ENCODE measurements around the gene SYT6.
"Not testable (repeated sequence)": the region's sequence is repeated elsewhere in the genome, so short reads cannot be mapped to it uniquely, and the experiment has no call there.

Gene SYT6

GRCh38 chr1:114076308-114076707, 77.4 kb downstream of the SYT6 start:
- H3K27ac Mint-ChIP-seq = peak overlapping the region in 1 of 2 donors; percentile 50
- peaks cover 0 to 5% of the 10 kb centered on the region in 2 donors for H3K9me3 Mint-ChIP-seq
- ATAC-seq (replicated peaks) = no peak
- no peak overlapping the region for H3K4me3 Mint-ChIP-seq
- H3K36me3 Mint-ChIP-seq (ENCODE audit: insufficient read depth) = no peaks in the 10 kb centered on the region
- DNase-seq = no peak
- H3K27me3 Mint-ChIP-seq = peaks cover 0 to 6% of the 10 kb centered on the region in 2 donors
- peaks cover 6 to 10% of the 10 kb centered on the region in 2 donors for H3K4me1 Mint-ChIP-seq (ENCODE audit: low read depth in 2 of 2)

DNA sequence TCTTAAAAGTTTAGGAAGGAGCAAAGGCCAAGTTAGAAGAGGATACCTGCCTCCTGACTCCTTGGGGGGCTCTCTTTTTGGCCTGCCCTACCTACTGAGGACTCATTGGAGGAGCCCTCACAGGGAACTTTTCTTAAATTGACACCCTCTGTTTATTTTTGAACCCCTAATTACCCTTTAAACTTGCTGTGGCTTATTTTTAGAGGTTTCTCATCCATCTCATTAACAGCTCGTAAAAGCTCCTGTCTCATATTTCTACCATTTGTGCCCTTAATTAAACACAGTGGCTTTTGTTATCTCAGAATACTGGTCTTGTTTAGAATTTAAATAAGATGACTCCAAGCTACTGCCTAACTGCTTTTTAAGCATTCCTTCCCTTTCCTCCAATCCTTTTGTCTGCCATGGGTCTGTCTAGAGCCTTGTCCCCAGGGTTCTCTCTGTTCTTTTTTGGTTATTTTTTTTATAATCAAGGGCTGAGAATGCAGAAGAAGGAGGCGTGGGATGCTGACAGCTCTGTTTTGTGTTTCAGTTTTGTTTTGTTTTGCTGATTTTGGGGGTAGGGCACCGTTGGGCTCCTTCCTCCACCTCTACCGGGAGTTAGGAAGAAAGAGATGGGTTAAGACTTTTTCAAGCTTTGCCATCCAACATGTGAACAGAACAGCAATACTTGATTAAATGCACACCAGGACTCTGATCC, 78.0 kb downstream of the SYT6 start:
- Mint-ChIP-seq H3K4me3 (peak overlapping the region in 1 of 2 donors; percentile 0), H3K4me1 (ENCODE audit: low read depth in 2 of 2) (peaks cover 6 to 10% of the 10 kb centered on the region in 2 donors)

GRCh38 chr1:114075105-114075504, 78.6 kb downstream of the SYT6 start:
- Mint-ChIP-seq H3K27me3 (peaks cover 10 to 15% of the 10 kb centered on the region in 2 donors), H3K4me1 (ENCODE audit: low read depth in 2 of 2) (peaks cover 6 to 10% of the 10 kb centered on the region in 2 donors), H3K27ac (no peak overlapping the region), H3K9me3 (peaks cover 0 to 8% of the 10 kb centered on the region in 2 donors), H3K36me3 (ENCODE audit: insufficient read depth) (no peaks in the 10 kb centered on the region), H3K4me3 (no peak overlapping the region)
- no peak for DNase-seq
- no peak for ATAC-seq (replicated peaks)

More for the DNA sequence above, 78.0 kb downstream of the SYT6 start:
- H3K27me3 Mint-ChIP-seq = peaks cover 4 to 9% of the 10 kb centered on the region in 2 donors
- no peak for DNase-seq
- no peak for ATAC-seq (replicated peaks)
- no peaks in the 10 kb centered on the region for H3K36me3 Mint-ChIP-seq (ENCODE audit: insufficient read depth)
- H3K27ac Mint-ChIP-seq = peak overlapping the region in 1 of 2 donors; percentile 50
- H3K9me3 Mint-ChIP-seq = peaks cover 0 to 5% of the 10 kb centered on the region in 2 donors

GRCh38 chr1:114072246-114072645, 81.4 kb downstream of the SYT6 start:
- H3K27me3 Mint-ChIP-seq = peaks cover 25 to 27% of the 10 kb centered on the region in 2 donors
- peaks cover 5 to 6% of the 10 kb centered on the region in 2 donors for H3K4me1 Mint-ChIP-seq (ENCODE audit: low read depth in 2 of 2)
- no peaks in the 10 kb centered on the region for H3K36me3 Mint-ChIP-seq (ENCODE audit: insufficient read depth)
- H3K9me3 Mint-ChIP-seq = peaks cover 0 to 8% of the 10 kb centered on the region in 2 donors
- DNase-seq (no peak), ATAC-seq (replicated peaks) (no peak)
- H3K4me3 Mint-ChIP-seq = no peak overlapping the region
- H3K27ac Mint-ChIP-seq = no peak overlapping the region

DNA sequence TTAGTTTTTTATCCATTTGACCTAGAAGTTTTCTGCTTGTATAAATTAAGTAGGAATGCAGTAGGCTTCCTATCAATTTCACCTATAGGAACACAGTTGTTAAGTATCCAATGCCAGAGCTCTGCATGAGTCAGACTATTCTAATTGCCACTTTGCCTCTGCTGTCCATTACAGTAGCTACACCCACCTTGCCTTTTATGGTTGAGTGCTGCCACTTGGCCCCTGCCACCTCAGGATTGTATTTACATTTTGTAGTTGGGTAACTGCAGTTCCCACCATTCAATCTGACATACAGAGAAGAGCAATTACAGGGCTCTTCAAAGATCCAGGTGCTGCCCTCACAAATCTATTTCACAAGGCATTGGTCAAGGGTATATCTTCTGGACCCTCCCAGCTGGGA, 83.9 kb downstream of the SYT6 start:
- not testable (repeated sequence) for H3K4me1 Mint-ChIP-seq (ENCODE audit: low read depth in 2 of 2); H3K27ac Mint-ChIP-seq

GRCh38 chr1:114068684-114069083, 85.0 kb downstream of the SYT6 start:
- not testable (repeated sequence) for ATAC-seq (replicated peaks); H3K36me3 Mint-ChIP-seq (ENCODE audit: insufficient read depth)
- H3K27me3 Mint-ChIP-seq = peaks cover 25 to 29% of the 10 kb centered on the region in 2 donors

More for the DNA sequence above, 83.9 kb downstream of the SYT6 start:
- not testable (repeated sequence) for ATAC-seq (replicated peaks); H3K4me3 Mint-ChIP-seq; H3K9me3 Mint-ChIP-seq; DNase-seq; H3K36me3 Mint-ChIP-seq (ENCODE audit: insufficient read depth)
- H3K27me3 Mint-ChIP-seq = peaks cover 25 to 29% of the 10 kb centered on the region in 2 donors

DNA sequence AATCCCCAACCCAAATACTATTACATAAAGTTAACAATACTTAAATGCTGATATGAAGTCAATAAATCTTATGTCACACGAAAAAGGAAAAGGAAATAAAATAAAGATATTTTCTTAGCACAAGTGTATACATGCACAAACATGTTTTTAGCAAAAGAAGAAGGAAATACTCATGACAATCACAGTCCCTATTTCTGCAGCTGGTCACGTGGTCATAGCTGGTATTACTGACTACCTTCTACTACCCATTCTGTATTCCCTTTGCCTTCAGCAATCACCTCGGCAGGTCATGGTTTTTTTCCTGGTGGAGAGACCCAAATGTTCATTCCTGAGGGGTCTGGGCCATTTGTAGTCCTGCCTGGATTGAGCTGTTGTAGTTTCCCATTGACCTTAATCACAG, 88.0 kb downstream of the SYT6 start:
- not testable (repeated sequence) for DNase-seq; H3K4me1 Mint-ChIP-seq (ENCODE audit: low read depth in 2 of 2); H3K4me3 Mint-ChIP-seq; H3K36me3 Mint-ChIP-seq (ENCODE audit: insufficient read depth); H3K9me3 Mint-ChIP-seq; ATAC-seq (replicated peaks); H3K27ac Mint-ChIP-seq
- peaks cover 16 to 25% of the 10 kb centered on the region in 2 donors for H3K27me3 Mint-ChIP-seq

More at GRCh38 chr1:114068684-114069083, 85.0 kb downstream of the SYT6 start:
- not testable (repeated sequence) for H3K4me3 Mint-ChIP-seq; H3K4me1 Mint-ChIP-seq (ENCODE audit: low read depth in 2 of 2); H3K27ac Mint-ChIP-seq; H3K9me3 Mint-ChIP-seq; DNase-seq

- no peak overlapping the region for H3K27ac Mint-ChIP-seq
- no peaks in the 10 kb centered on the region for H3K36me3 Mint-ChIP-seq (ENCODE audit: insufficient read depth)
- peaks cover 0 to 8% of the 10 kb centered on the region in 2 donors for H3K27me3 Mint-ChIP-seq
- no peak for DNase-seq
- peaks cover 0 to 9% of the 10 kb centered on the region in 2 donors for H3K9me3 Mint-ChIP-seq
- ATAC-seq (replicated peaks) = no peak
- peaks cover 0 to 2% of the 10 kb centered on the region in 2 donors for H3K4me1 Mint-ChIP-seq (ENCODE audit: low read depth in 2 of 2)
- no peak overlapping the region for H3K4me3 Mint-ChIP-seq
Observed at GRCh38 chr1:114063544-114063943, 90.1 kb downstream of the SYT6 start.

DNA sequence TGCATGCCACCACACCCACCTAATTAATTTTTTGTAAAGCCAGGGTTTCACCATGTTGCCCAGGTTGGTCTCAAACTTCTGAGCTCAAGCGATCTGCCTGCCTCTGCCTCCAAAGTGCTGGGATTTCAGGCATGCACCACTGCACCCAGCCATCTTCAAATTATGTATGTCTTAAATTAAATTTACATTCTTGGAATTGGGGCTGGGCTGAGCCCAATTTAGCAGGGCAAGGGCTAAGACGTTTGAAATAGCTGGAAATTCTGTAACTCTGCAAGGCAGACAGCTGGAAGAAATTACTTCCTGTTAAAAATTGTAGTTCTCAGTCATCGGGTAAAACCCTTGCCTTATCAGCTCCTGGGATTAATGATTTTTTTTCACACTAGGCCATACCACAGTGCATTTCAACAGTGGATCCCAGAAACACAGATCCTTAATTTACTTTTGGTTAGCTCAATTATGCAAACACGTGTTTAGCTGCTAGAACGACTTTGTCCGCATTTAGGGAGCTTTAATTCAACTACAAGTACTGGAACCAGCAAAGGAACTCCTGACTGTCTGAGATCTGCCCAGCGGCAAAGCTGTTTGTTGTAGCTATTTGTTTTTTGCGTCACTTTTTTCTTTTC, 91.1 kb downstream of the SYT6 start:
- Mint-ChIP-seq H3K9me3 (peaks cover 0 to 9% of the 10 kb centered on the region in 2 donors), H3K4me3 (no peak overlapping the region), H3K27me3 (peaks cover 0 to 5% of the 10 kb centered on the region in 2 donors), H3K36me3 (ENCODE audit: insufficient read depth) (no peaks in the 10 kb centered on the region), H3K4me1 (ENCODE audit: low read depth in 2 of 2) (peaks cover 0 to 2% of the 10 kb centered on the region in 2 donors), H3K27ac (no peak overlapping the region)
- no peak for DNase-seq
- no peak for ATAC-seq (replicated peaks)

GRCh38 chr1:114061121-114061830, 92.4 kb downstream of the SYT6 start:
- Mint-ChIP-seq H3K36me3 (ENCODE audit: insufficient read depth) (no peaks in the 10 kb centered on the region), H3K4me1 (ENCODE audit: low read depth in 2 of 2) (peaks cover 0 to 2% of the 10 kb centered on the region in 2 donors), H3K9me3 (peaks cover 2 to 12% of the 10 kb centered on the region in 2 donors), H3K27ac (no peak overlapping the region), H3K4me3 (no peak overlapping the region), H3K27me3 (peaks cover 0 to 5% of the 10 kb centered on the region in 2 donors)
- ATAC-seq (replicated peaks) (no peak), DNase-seq (no peak)

DNA sequence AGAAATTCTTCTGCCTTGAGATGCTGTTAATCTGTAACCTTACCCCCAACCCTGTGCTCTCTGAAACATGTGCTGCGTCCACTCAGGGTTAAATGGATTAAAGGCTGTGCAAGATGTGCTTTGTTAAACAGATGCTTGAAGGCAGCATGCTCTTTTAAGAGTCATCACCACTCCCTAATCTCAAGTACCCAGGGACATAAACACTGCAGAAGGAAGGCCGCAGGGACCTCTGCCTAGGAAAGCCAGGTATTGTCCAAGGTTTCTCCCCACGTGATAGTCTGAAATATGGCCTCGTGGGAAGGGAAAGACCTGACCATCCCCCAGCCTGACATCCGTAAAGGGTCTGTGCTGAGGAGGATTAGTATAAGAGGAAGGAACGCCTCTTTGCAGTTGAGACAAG, 95.4 kb downstream of the SYT6 start:
- not testable (repeated sequence) for H3K27ac Mint-ChIP-seq; DNase-seq; ATAC-seq (replicated peaks); H3K4me1 Mint-ChIP-seq (ENCODE audit: low read depth in 2 of 2); H3K4me3 Mint-ChIP-seq; H3K36me3 Mint-ChIP-seq (ENCODE audit: insufficient read depth)
- Mint-ChIP-seq H3K9me3 (peaks cover 2 to 16% of the 10 kb centered on the region in 2 donors), H3K27me3 (peaks cover 0 to 13% of the 10 kb centered on the region in 2 donors)

DNA sequence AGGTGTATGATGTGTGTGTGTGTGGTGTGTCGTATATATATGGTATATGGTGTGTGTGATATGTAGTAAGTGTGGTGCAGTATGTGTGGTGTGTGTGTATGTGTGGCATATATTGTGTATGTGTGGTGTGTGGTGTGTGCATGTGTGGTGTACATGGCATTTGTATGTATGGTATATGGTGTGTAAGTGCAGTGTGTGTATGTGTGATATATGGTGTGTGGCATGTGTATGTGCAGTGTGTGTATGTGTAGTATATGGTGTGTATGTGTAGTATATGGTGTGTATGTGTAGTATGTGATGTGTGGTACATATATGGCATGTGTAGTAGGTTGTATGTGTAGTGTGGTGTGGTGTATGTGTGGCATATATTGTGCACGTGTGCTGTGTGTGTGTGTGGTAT, 99.5 kb downstream of the SYT6 start:
- Mint-ChIP-seq H3K27ac (no peak overlapping the region), H3K9me3 (peaks cover 2 to 8% of the 10 kb centered on the region in 2 donors), H3K4me1 (ENCODE audit: low read depth in 2 of 2) (no peaks in the 10 kb centered on the region), H3K27me3 (peaks cover 0 to 17% of the 10 kb centered on the region in 2 donors), H3K36me3 (ENCODE audit: insufficient read depth) (no peaks in the 10 kb centered on the region), H3K4me3 (no peak overlapping the region)
- no peak for DNase-seq
- no peak for ATAC-seq (replicated peaks)

GRCh38 chr1:114048232-114048631, 105.4 kb downstream of the SYT6 start:
- H3K36me3 Mint-ChIP-seq (ENCODE audit: insufficient read depth) = no peaks in the 10 kb centered on the region
- H3K4me3 Mint-ChIP-seq = no peak overlapping the region
- ATAC-seq (replicated peaks) (no peak), DNase-seq (no peak)
- H3K4me1 Mint-ChIP-seq (ENCODE audit: low read depth in 2 of 2) = no peaks in the 10 kb centered on the region
- H3K27ac Mint-ChIP-seq = no peak overlapping the region
- H3K27me3 Mint-ChIP-seq = peaks cover 0 to 7% of the 10 kb centered on the region in 2 donors
- no peaks in the 10 kb centered on the region for H3K9me3 Mint-ChIP-seq

Data from effector memory CD8-positive, alpha-beta T cell (primary cell).